Parathyroid adenoma (tissue), 2 donors: Measurements from ENCODE around the gene GLRX3.

ENCODE experiments used
- H2AFZ ChIP-seq: fragments of 300-600 bp; sonication (generic); one replicate; pipeline ENCODE4 v1.7.0; 2017; ENCODE audit warnings: antibody characterized with exemption, mild to moderate bottlenecking
- H3K27ac ChIP-seq: fragments of 300-600 bp; sonication (generic); one replicate; pipeline ENCODE4 v1.7.0; 2017
- H3K27me3 ChIP-seq: fragments of 300-600 bp; sonication (generic); one replicate; pipeline ENCODE4 v1.7.0; 2017; ENCODE audit warnings: low read length; ENCODE audit not compliant: control insufficient read depth, insufficient read depth
- H3K36me3 ChIP-seq: fragments of 300-600 bp; sonication (generic); one replicate; pipeline ENCODE4 v1.7.0; 2017; ENCODE audit warnings: low read length; ENCODE audit not compliant: control insufficient read depth, insufficient read depth
- H3K4me1 ChIP-seq: fragments of 300-600 bp; sonication (generic); one replicate; pipeline ENCODE4 v1.7.0; 2017; ENCODE audit warnings: control low read depth
- H3K4me2 ChIP-seq: fragments of 300-600 bp; sonication (generic); one replicate; pipeline ENCODE4 v1.7.0; 2017; ENCODE audit warnings: low read length
- H3K4me3 ChIP-seq: fragments of 300-600 bp; sonication (generic); one replicate; pipeline ENCODE4 v1.7.0; 2017; ENCODE audit warnings: low read depth, low read length
- H3K79me2 ChIP-seq: fragments of 300-600 bp; sonication (generic); one replicate; pipeline ENCODE4 v1.7.0; 2017; ENCODE audit warnings: control low read depth
- H3K9ac ChIP-seq: fragments of 300-600 bp; sonication (generic); one replicate; pipeline ENCODE4 v1.7.0; 2017; ENCODE audit warnings: mild to moderate bottlenecking
- H3K9me3 ChIP-seq: fragments of 300-600 bp; sonication (generic); one replicate; pipeline ENCODE4 v1.7.0; 2017; ENCODE audit warnings: low read length; ENCODE audit not compliant: control insufficient read depth
- CTCF ChIP-seq: fragments of 300-600 bp; sonication (generic); IDR thresholded peaks from one replicate; pipeline ENCODE4 v1.7.0; 2017; ENCODE audit warnings: antibody characterized with exemption, mild to moderate bottlenecking
- donor health status: primary hyperparathyroidism.

The GLRX3 gene

GRCh38 chr10:130221456-130222375 lies 85.5 kb downstream of the GLRX3 start:
- no peaks in the 10 kb centered on the region for H3K4me1 ChIP-seq
- no peaks in the 10 kb centered on the region for H3K9me3 ChIP-seq
- no peak overlapping the region for H3K4me2 ChIP-seq
- H3K4me3 ChIP-seq = no peak overlapping the region
- H3K79me2 ChIP-seq = no peaks in the 10 kb centered on the region
- TF ChIP-seq CTCF = no peak
- no peak overlapping the region for H3K9ac ChIP-seq
- no peak overlapping the region for H2AFZ ChIP-seq
- H3K36me3 ChIP-seq = no peaks in the 10 kb centered on the region
- no peaks in the 10 kb centered on the region for H3K27me3 ChIP-seq
- H3K27ac ChIP-seq = no peak overlapping the region

- Histone ChIP-seq H3K4me2 (no peak overlapping the region), H3K9me3 (no peaks in the 10 kb centered on the region), H3K9ac (no peak overlapping the region), H3K27me3 (no peaks in the 10 kb centered on the region), H2AFZ (no peak overlapping the region), H3K27ac (no peak overlapping the region), H3K4me1 (no peaks in the 10 kb centered on the region), H3K79me2 (no peaks in the 10 kb centered on the region), H3K36me3 (no peaks in the 10 kb centered on the region), H3K4me3 (no peak overlapping the region)
- TF ChIP-seq CTCF = no peak
Measured at GRCh38 chr10:130222381-130222780, 86.2 kb downstream of the GLRX3 start.

GRCh38 chr10:130224228-130224627 lies 88.0 kb downstream of the GLRX3 start:
- no peaks in the 10 kb centered on the region for H3K79me2 ChIP-seq
- no peak overlapping the region for H3K4me2 ChIP-seq
- TF ChIP-seq CTCF = no peak
- no peaks in the 10 kb centered on the region for H3K9me3 ChIP-seq
- no peak overlapping the region for H3K9ac ChIP-seq
- H3K4me3 ChIP-seq = no peak overlapping the region
- H3K27ac ChIP-seq = no peak overlapping the region
- no peaks in the 10 kb centered on the region for H3K36me3 ChIP-seq
- no peak overlapping the region for H2AFZ ChIP-seq
- no peaks in the 10 kb centered on the region for H3K4me1 ChIP-seq
- H3K27me3 ChIP-seq = no peaks in the 10 kb centered on the region

GRCh38 chr10:130226012-130226411 lies 89.8 kb downstream of the GLRX3 start:
- no peaks in the 10 kb centered on the region for H3K9me3 ChIP-seq
- no peak overlapping the region for H3K4me3 ChIP-seq
- no peak overlapping the region for H3K27ac ChIP-seq
- TF ChIP-seq CTCF = no peak
- no peaks in the 10 kb centered on the region for H3K79me2 ChIP-seq
- H3K4me1 ChIP-seq = no peaks in the 10 kb centered on the region
- no peaks in the 10 kb centered on the region for H3K27me3 ChIP-seq
- H3K4me2 ChIP-seq = no peak overlapping the region
- H3K36me3 ChIP-seq = no peaks in the 10 kb centered on the region
- H2AFZ ChIP-seq = no peak overlapping the region
- no peak overlapping the region for H3K9ac ChIP-seq

GRCh38 chr10:130227883-130228282 lies 91.7 kb downstream of the GLRX3 start:
- Histone ChIP-seq H2AFZ (no peak overlapping the region), H3K79me2 (no peaks in the 10 kb centered on the region), H3K9ac (no peak overlapping the region), H3K27ac (no peak overlapping the region), H3K27me3 (no peaks in the 10 kb centered on the region), H3K4me3 (no peak overlapping the region), H3K9me3 (no peaks in the 10 kb centered on the region), H3K4me2 (no peak overlapping the region), H3K36me3 (no peaks in the 10 kb centered on the region), H3K4me1 (no peaks in the 10 kb centered on the region)
- no peak for TF ChIP-seq CTCF
